Measurements from ENCODE around the gene ADAM19.

DNA sequence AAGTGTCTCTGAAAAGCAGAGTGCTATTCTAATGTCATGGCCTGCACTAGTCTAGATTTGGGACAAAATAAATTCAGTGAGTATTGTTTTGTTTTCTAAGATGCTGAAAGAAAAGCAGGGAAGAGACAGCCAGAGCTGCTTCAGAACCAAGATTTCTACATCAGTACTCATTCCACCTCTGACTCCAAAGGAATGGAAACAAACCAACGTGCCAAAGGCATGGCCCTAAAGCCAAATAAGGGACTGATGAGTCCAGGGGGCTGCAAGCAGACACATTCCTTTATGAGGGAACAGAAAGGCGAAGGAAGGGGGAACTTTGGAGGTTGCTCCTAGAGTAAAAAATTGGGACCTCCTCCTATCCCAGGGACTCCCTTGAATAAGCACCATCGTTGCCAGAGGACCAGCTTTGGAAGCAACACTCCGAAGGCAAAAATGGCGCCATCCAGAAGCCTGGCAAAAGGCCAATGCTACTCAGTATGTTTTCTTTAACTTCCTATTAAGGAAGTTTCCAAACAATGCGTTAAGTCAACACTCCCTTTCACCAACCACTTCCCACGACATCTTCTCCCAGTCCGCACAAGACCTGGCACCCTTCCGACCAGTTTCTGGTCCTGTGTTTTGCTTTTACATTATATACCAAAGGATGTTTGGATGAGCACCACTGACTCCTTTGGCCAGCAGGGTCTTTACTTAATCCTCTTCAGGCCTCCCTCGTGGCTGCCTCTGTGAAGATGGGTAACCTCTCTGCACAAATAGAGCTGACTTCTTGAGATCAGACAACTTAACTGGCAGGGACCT lies 31.6 kb downstream of the ADAM19 start:
- TF ChIP-seq, protein P1, sequence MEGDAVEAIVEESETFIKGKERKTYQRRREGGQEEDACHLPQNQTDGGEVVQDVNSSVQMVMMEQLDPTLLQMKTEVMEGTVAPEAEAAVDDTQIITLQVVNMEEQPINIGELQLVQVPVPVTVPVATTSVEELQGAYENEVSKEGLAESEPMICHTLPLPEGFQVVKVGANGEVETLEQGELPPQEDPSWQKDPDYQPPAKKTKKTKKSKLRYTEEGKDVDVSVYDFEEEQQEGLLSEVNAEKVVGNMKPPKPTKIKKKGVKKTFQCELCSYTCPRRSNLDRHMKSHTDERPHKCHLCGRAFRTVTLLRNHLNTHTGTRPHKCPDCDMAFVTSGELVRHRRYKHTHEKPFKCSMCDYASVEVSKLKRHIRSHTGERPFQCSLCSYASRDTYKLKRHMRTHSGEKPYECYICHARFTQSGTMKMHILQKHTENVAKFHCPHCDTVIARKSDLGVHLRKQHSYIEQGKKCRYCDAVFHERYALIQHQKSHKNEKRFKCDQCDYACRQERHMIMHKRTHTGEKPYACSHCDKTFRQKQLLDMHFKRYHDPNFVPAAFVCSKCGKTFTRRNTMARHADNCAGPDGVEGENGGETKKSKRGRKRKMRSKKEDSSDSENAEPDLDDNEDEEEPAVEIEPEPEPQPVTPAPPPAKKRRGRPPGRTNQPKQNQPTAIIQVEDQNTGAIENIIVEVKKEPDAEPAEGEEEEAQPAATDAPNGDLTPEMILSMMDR (IDR thresholded peaks at IDR 0.05): no peak
- TF ChIP-seq ZFX (IDR thresholded peaks at IDR 0.05; ENCODE audit: borderline replicate concordance): no peak

Data from 22Rv1 (cell line).